ENCODE results near the gene ABTB1.

- no peak for TF ChIP-seq MAX (IDR thresholded peaks at IDR 0.05)
- no peak for TF ChIP-seq TCF12 (IDR thresholded peaks at IDR 0.05; ENCODE audit: low read depth)
- no peak for TF ChIP-seq YY1 (IDR thresholded peaks at IDR 0.05; ENCODE audit: low read depth)
- no peak for TF ChIP-seq EP300 (IDR thresholded peaks at IDR 0.05; ENCODE audit: borderline replicate concordance)
- TF ChIP-seq REST (IDR thresholded peaks at IDR 0.05; ENCODE audit: low read depth), result no peak
- no peak for TF ChIP-seq NFIC (IDR thresholded peaks at IDR 0.05)
- no peak for TF ChIP-seq TAF1 (IDR thresholded peaks at IDR 0.05; ENCODE audit: low read depth)
- no peak for TF ChIP-seq RAD21 (IDR thresholded peaks at IDR 0.05; ENCODE audit: low read depth)
Measured at GRCh38 chr3:127670761-127671522, 1.8 kb upstream of the ABTB1 start.
